NCI-H2029 (cell line): ENCODE results near the gene P4HA3.

Experiments used
- DNase-seq: peaks from one replicate; lab custom pipeline; 2025; lab: John Stamatoyannopoulos, UW

Gene P4HA3

GRCh38 chr11:74262725-74263124 lies 48.7 kb downstream of the P4HA3 start:
- no peak for DNase-seq

DNA sequence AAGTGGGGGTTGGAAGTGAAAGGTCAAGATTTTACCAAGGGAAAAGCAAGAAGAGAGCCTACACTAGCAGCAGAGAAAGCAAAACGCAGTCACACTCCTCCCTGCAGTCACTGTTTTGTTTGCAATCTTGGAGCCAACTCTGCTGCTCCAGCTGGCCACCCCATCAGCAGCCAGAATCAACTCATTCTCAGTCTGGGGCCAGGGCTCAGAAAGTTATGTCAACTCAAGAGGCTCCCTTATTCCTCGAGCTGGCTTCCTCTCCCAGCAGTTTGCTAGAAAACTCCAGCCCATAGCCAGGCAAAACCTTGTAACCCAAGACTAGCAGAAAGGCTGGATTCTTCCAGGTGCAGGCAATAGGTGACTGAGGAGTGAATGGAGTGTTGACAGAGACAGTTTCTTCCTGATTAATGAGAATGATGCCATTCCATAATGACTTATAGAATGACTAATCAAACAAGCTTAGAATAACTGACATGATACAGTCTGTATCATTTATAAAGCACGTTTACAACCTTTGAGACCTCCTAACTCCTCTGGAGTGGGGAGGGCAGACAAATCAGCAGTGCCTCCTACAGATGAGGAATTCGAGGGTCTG lies 53.4 kb downstream of the P4HA3 start:
- peak; percentile 23 for DNase-seq

GRCh38 chr11:74256378-74257133 lies 54.9 kb downstream of the P4HA3 start:
- no peak for DNase-seq

DNA sequence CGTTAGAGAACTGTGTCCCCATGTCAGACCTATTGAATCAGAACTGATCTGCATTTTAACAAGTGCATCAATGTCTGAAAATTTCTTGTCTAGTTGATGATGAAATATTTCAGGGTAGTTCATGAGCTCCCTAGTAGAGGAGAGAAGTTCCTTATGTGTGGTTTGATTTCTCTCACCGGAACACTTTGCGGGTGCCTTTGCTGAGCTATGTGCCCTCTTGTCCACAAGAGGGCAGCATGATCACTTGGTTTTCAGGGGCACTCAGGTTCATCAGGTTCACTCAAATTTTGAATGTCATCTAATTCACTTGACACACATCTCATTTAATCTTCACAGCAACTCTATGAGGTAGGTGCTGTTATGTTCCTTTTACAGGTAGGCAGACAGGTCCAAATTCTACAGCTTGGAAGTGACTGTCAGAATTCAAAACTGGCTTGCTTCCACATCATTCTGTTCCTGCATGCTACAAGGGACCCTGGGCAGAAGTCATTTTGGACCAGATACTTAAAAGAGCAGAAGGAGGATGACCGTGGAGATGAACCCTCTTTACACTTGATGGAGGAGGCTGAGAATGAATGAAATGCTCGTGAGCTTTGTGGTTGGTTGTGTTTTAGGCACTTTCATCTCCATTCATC lies 55.6 kb downstream of the P4HA3 start:
- peak; percentile 29 for DNase-seq

DNA sequence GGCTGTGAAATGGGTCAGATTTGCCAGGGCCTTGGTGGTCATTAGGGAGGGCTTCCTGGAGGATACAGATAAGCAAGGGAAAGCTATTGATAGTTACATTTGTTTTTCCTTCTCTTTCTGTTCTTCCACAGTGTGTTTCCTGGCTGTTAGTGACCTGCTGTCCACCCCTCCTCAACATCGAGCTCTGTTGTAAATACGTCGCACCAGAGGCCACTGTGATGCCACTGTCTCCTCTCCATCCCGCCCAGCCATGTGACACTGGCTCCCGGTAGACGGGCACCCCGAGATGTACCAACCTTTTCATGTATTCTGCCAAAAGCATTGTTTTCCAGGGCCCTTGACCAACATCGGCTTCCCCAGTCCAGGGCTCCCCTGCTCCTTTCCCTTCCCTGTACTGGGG lies 58.1 kb downstream of the P4HA3 start:
- no peak for DNase-seq

- DNase-seq, result no peak
Observed at GRCh38 chr11:74249496-74249895, 61.9 kb downstream of the P4HA3 start.

DNA sequence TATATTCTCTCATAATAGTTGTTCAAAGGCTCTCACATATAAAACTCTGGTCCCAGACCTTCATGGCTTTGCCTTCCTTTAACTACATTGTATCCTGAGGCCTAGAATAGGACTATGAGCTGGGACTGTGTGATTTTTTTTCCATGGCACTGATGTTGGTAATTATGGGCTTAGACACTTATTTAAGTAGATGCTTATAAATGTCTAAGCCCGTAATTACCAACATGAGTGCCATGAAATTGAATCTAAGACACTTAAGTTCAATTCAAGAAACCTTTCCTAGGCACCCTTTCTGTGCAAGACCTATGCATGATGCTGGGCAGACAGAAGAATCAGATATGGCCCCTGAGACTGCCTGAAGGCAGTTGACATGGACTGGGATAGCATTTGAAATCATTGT lies 63.0 kb downstream of the P4HA3 start:
- no peak for DNase-seq

DNA sequence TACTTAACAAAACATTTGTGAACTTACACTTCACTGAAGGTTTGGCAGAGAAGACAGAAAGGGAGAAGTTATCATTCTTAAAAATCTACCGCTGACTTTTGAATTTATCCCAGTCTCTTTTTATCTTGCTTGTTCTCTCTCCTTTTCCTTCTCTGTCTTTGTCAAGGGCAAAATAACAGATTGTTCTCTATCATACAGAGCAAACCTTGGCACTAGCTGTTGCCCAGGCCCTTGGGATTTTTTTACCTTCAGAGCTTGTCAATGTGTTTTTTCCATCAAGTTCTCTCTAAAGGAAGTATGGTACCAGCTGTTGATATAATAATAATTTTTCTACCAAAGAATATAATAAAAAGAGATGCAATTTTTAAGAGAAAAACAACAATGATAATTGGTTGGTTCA lies 73.2 kb downstream of the P4HA3 start:
- DNase-seq, result no peak

DNA sequence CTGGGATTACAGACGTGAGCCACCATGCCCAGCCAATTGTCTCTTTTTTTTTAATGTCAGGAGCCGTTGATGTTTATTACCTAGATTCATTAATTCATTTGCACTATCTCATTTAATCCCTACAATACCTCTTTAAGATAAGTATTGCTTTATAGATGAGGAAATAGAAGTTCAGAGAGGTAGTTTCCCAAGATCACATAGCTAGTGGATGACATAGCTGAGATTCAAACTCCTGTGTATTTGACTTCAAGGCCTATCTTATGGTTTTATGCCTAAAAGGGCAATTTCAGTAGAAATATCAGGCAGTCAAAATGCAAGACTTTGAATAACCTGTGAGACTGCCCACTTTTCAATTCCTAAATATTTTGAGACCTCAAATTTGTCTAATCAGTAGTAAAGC lies 73.9 kb downstream of the P4HA3 start:
- DNase-seq, result no peak

DNA sequence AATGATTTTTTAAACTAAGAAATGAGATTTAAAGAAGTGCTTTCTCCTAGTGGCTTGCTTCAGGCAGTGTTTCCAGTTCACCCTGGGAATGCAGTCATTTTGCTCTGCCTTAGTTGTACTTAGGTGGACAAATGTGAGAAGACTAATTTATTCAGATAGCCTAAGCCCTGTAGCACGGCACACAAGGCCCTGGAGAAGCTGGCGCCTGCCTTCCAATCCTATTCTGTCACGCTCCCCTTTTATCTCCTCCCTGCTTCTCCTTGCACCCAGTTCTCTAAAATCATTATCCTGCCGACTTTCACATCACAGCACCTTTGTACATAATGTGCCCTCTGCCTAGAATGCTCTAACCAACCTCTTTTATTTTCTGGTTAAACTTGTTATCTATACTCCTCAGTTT lies 76.3 kb downstream of the P4HA3 start:
- DNase-seq, result no peak

GRCh38 chr11:74233683-74234082 lies 77.8 kb downstream of the P4HA3 start:
- no peak for DNase-seq

- DNase-seq, result no peak
Observed at GRCh38 chr11:74232311-74232950, 79.0 kb downstream of the P4HA3 start.

DNA sequence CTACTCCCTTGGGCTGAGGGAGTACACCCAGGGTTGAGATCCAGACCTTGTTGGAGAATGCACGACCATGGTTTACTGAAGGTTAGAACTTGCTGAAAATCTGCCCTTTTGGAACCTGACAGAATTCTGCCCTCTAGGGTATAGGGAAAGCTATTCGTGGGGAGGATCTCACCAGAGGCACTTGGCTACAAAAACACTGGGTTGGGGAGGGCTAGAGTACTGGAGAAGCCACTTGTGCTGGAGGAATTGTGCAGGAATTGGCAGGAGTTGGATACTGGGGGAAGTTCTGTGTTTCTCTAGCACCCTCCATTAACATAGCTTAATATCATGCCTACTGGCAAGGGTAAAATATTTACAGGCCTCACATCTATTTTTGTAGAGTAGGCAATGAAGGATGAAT lies 84.5 kb downstream of the P4HA3 start:
- no peak for DNase-seq

GRCh38 chr11:74225565-74225964 lies 85.9 kb downstream of the P4HA3 start:
- DNase-seq, result no peak

- DNase-seq, result no peak
Observed at GRCh38 chr11:74221816-74222215, 89.6 kb downstream of the P4HA3 start.

DNA sequence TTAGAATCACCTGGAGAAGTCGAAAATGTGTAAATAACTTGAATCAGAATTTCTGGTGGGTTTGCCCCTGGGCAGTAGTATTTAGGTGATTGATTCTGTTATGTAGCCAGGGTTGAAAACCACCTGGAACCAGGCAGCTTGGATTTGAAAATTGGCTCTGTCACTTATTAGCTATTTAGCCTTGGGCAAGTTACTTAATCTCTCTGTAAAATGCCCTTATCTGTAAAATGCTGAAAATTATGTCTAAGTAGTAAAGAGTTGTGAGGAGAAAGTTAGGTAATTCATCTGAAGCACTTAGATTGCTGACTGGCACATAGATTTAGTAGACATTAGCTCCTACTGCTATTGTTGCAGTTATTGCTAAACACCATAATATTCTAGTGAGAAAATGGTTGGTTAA lies 91.1 kb downstream of the P4HA3 start:
- no peak for DNase-seq
